ENCODE data around the gene NUCKS1.

Gene NUCKS1

GRCh38 chr1:205751036-205751651 lies 1.2 kb upstream of the NUCKS1 start:
- TF ChIP-seq CTCF (IDR thresholded peaks at IDR 0.05; ENCODE audit: control extremely low read depth, extremely low read depth, low read depth, missing control alignments) = no peak
- DNase-seq (ENCODE audit: extremely low spot score) = no peak
- CTCF ChIA-PET = interaction anchor here (0.7 to 1.3 kb wide), 3 partner anchors 21 to 160 kb away, joined by 3 to 5 read pairs (median 3); no protein-coding TSS in a partner anchor
- POLR2A ChIA-PET = no interaction called here

GRCh38 chr1:205749234-205750137 lies 496 bp downstream of the NUCKS1 start:
- ChIA-PET CTCF (interaction anchor here (0.8 to 1.5 kb wide), 3 partner anchors 12 to 91 kb away, joined by 3 to 5 read pairs (median 3); no protein-coding TSS in a partner anchor), POLR2A (interaction anchor here (0.6 to 1.0 kb wide), 2 partner anchors 24 to 148 kb away, joined by 3 read pairs; no protein-coding TSS in a partner anchor)
- DNase-seq (ENCODE audit: extremely low spot score) = peak; percentile 97
- no peak for TF ChIP-seq CTCF (IDR thresholded peaks at IDR 0.05; ENCODE audit: control extremely low read depth, extremely low read depth, low read depth, missing control alignments)

GRCh38 chr1:205748403-205749233 lies 1.4 kb downstream of the NUCKS1 start:
- DNase-seq (ENCODE audit: extremely low spot score) = no peak
- POLR2A ChIA-PET = interaction anchor here (1.0 kb wide), 1 partner anchor 25 kb away, joined by 3 read pairs; no protein-coding TSS in a partner anchor
- TF ChIP-seq CTCF (IDR thresholded peaks at IDR 0.05; ENCODE audit: control extremely low read depth, extremely low read depth, low read depth, missing control alignments) = no peak
- CTCF ChIA-PET = interaction anchor here (1.2 to 1.5 kb wide), 2 partner anchors 11 to 90 kb away, joined by 3 to 5 read pairs; no protein-coding TSS in a partner anchor

- CTCF ChIA-PET = interaction anchor here (0.9 to 3.0 kb wide), 7 partner anchors 9 to 155 kb away, joined by 3 to 10 read pairs (median 4); no protein-coding TSS in a partner anchor
- no peak for TF ChIP-seq CTCF (IDR thresholded peaks at IDR 0.05; ENCODE audit: control extremely low read depth, extremely low read depth, low read depth, missing control alignments)
- POLR2A ChIA-PET = interaction anchor here (0.5 kb wide), 1 partner anchor 10 kb away, joined by 6 read pairs; no protein-coding TSS in a partner anchor
- no peak for DNase-seq (ENCODE audit: extremely low spot score)
Observed at GRCh38 chr1:205746757-205747412, 3.1 kb downstream of the NUCKS1 start.

GRCh38 chr1:205744403-205744802 lies 5.6 kb downstream of the NUCKS1 start:
- DNase-seq (ENCODE audit: extremely low spot score) = no peak
- ChIA-PET POLR2A (no interaction called here), CTCF (no interaction called here)
- no peak for TF ChIP-seq CTCF (IDR thresholded peaks at IDR 0.05; ENCODE audit: control extremely low read depth, extremely low read depth, low read depth, missing control alignments)

Measured in GM10248 (cell line).